HL-60 (cell line): ENCODE measurements around the gene MYO7A.

Experiments
- GABPA ChIP-seq: IDR thresholded peaks from 2 replicates; pipeline ENCODE4 v1.6.1; 2012; ENCODE audit warnings: low read depth
- POLR2AphosphoS5 ChIP-seq: IDR thresholded peaks from 2 replicates; pipeline ENCODE4 v1.6.1; 2012; ENCODE audit warnings: low read depth
- TF ChIP-seq, protein P1 (sequence below): IDR thresholded peaks from one replicate; pipeline ENCODE4 v1.5.1; 2011; ENCODE audit warnings: low read length, control low read depth, inconsistent platforms; ENCODE audit not compliant: insufficient read depth
- TF ChIP-seq, protein P2 (sequence below): IDR thresholded peaks from 2 replicates; pipeline ENCODE4 v1.6.1; 2012; ENCODE audit warnings: low read depth; ENCODE audit not compliant: insufficient replicate concordance

DNA sequence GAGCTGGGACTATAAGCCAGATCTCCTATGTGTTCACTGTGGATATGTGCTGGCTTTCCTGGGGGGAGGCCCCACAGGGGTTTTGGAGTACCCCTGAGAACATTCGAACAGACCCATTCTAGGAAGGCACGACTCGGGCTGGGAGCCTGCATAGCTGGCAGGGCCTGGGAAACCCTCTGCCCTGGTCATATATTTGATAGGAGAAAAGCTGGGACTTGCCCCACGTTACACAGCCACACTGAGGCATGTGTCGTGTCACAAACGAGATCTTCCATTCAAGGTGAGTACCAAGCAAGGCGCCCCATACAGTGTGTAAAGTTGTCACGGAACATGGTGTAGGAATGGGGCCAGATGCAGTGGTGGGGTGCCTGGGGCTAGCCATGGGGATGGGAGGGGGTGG is 11.2 kb downstream of the MYO7A start:
- TF ChIP-seq, protein P1, sequence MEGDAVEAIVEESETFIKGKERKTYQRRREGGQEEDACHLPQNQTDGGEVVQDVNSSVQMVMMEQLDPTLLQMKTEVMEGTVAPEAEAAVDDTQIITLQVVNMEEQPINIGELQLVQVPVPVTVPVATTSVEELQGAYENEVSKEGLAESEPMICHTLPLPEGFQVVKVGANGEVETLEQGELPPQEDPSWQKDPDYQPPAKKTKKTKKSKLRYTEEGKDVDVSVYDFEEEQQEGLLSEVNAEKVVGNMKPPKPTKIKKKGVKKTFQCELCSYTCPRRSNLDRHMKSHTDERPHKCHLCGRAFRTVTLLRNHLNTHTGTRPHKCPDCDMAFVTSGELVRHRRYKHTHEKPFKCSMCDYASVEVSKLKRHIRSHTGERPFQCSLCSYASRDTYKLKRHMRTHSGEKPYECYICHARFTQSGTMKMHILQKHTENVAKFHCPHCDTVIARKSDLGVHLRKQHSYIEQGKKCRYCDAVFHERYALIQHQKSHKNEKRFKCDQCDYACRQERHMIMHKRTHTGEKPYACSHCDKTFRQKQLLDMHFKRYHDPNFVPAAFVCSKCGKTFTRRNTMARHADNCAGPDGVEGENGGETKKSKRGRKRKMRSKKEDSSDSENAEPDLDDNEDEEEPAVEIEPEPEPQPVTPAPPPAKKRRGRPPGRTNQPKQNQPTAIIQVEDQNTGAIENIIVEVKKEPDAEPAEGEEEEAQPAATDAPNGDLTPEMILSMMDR: no peak
- TF ChIP-seq, protein P2, sequence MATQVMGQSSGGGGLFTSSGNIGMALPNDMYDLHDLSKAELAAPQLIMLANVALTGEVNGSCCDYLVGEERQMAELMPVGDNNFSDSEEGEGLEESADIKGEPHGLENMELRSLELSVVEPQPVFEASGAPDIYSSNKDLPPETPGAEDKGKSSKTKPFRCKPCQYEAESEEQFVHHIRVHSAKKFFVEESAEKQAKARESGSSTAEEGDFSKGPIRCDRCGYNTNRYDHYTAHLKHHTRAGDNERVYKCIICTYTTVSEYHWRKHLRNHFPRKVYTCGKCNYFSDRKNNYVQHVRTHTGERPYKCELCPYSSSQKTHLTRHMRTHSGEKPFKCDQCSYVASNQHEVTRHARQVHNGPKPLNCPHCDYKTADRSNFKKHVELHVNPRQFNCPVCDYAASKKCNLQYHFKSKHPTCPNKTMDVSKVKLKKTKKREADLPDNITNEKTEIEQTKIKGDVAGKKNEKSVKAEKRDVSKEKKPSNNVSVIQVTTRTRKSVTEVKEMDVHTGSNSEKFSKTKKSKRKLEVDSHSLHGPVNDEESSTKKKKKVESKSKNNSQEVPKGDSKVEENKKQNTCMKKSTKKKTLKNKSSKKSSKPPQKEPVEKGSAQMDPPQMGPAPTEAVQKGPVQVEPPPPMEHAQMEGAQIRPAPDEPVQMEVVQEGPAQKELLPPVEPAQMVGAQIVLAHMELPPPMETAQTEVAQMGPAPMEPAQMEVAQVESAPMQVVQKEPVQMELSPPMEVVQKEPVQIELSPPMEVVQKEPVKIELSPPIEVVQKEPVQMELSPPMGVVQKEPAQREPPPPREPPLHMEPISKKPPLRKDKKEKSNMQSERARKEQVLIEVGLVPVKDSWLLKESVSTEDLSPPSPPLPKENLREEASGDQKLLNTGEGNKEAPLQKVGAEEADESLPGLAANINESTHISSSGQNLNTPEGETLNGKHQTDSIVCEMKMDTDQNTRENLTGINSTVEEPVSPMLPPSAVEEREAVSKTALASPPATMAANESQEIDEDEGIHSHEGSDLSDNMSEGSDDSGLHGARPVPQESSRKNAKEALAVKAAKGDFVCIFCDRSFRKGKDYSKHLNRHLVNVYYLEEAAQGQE: no peak
- TF ChIP-seq POLR2AphosphoS5 (no peak), GABPA (no peak)
